ENCODE data around the gene RPL21.

DNA sequence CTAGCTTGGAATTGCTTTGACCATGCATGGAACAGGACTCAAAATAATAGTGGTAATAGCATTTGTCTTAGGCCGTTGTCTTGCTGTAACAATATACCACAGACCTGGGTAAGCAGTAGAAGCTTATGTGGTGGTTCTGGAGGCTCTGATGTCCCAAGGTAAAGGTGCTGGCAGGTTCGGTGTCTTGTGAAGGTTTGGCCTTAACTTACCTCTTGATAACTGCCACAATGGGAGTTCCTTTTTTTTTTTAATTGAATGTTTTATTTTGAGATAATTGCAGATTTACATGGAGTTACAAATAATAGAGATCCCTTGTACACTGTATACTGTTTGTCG is 5.8 kb downstream of the RPL21 start:
- TF ChIP-seq EZH2 (IDR thresholded peaks at IDR 0.05) (no peak), POLR2AphosphoS5 (IDR thresholded peaks at IDR 0.05; ENCODE audit: borderline replicate concordance, low read depth, low read length) (no peak)
